GM12892 (cell line): ENCODE results near the gene THRSP.

Experiments
- DNase-seq: peaks from one replicate; pipeline ENCODE4 v3.0.0; 2011; ENCODE audit not compliant: insufficient read length
- FAIRE-seq: peaks from 2 replicates; lab custom pipeline; 2011; peaks lifted over from hg19 to GRCh38; lab: Jason Lieb, UNC
- POLR2A ChIP-seq: IDR thresholded peaks from 2 replicates; pipeline ENCODE4 v1.6.1; 2011; ENCODE audit warnings: low read depth, low read length, control low read depth
- POLR2AphosphoS5 ChIP-seq: IDR thresholded peaks from 2 replicates; pipeline ENCODE4 v1.6.1; 2011; ENCODE audit warnings: low read depth, low read length, control low read depth
- TAF1 ChIP-seq: IDR thresholded peaks from 2 replicates; pipeline ENCODE4 v1.6.1; 2011; ENCODE audit warnings: low read depth, mild to moderate bottlenecking, control low read depth, low read length, borderline replicate concordance

THRSP gene

GRCh38 chr11:78110830-78111229 is 47.2 kb downstream of the THRSP start:
- no peak for FAIRE-seq
- TF ChIP-seq TAF1 (no peak), POLR2A (no peak), POLR2AphosphoS5 (no peak)
- DNase-seq, result no peak

DNA sequence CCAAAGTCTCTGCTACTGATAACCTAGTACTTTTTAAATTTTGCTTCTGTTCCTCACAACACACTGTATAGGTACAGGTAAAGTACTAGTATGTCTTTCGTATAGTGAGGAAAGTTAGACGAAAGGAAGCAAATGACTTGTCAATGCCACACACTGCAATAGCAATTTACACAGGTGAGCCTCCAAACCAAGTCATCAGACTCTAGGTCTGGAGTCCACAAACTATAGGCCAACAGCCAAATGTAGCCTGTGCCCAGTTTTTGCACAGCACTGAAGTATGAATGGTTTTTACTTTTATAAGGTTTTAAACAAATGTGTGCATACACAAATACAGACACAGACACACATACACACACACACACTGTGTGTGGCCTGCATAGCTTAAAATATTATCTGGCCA is 47.6 kb downstream of the THRSP start:
- no peak for FAIRE-seq
- TF ChIP-seq TAF1 (no peak), POLR2AphosphoS5 (no peak), POLR2A (no peak)
- DNase-seq, result no peak

DNA sequence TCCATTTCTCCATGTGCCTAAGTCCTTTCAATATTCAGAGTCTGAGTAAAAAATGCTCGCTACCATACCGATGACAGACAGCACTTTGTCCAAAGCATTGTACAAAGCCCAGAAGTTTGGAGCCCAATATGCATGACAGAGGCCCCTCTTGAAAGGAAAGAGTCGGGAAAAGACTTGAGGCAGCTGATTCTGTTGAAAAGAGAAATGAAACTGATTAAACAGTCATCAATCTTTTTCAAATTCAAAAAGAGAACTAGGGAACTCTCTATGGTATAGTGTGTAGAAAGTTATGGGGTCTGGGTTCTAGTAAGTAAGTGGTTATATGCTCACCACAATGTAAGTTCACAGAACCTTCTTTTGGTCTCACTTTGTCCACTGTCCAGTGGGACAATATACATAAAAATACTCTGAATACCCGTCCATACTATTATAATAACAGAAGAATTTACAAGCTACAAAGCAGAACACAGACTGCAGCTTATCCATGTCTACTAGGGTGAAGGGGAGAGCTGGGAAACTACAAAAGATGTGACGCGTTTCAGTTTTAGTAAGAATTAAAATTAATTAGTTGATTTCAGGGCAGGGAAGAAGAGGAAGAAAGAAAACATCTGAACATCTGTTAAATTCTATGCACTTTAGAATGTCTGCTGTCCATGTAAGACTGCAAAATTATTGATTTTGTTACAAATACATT is 49.1 kb downstream of the THRSP start:
- FAIRE-seq (peak; percentile 14), DNase-seq (no peak)
- no peak for TF ChIP-seq POLR2A
- no peak for TF ChIP-seq TAF1
- no peak for TF ChIP-seq POLR2AphosphoS5
